GM12874 (cell line): ENCODE data around the gene DMXL2.

Experiments used
- CTCF ChIP-seq: IDR thresholded peaks from 2 replicates; pipeline ENCODE4 v1.5.1; 2011; ENCODE audit warnings: low read depth, mild to moderate bottlenecking, control low read depth, low read length, moderate library complexity; ENCODE audit not compliant: insufficient read depth

DMXL2 gene

GRCh38 chr15:51622604-51623370 is at the start of gene DMXL2:
TSS of gene DMXL2 (minus strand) at chr15:51622771. CDS start at chr15:51622545, 226 bp downstream.
- TF ChIP-seq CTCF: no peak

GRCh38 chr15:51672155-51672687 is 49.6 kb upstream of the DMXL2 start:
- no peak for TF ChIP-seq CTCF

GRCh38 chr15:51669381-51669780 is 46.8 kb upstream of the DMXL2 start:
- no peak for TF ChIP-seq CTCF

GRCh38 chr15:51668446-51668845 is 45.9 kb upstream of the DMXL2 start:
- TF ChIP-seq CTCF: no peak

- TF ChIP-seq CTCF: no peak
Measured at GRCh38 chr15:51667478-51667877, 44.9 kb upstream of the DMXL2 start.

- TF ChIP-seq CTCF: no peak
Measured at GRCh38 chr15:51661072-51661471, 38.5 kb upstream of the DMXL2 start.

- TF ChIP-seq CTCF: no peak
Measured at GRCh38 chr15:51658664-51659063, 36.1 kb upstream of the DMXL2 start.
